GM12891 (cell line): ENCODE results near the gene DENND1A.

Experiments used
- POLR2A ChIP-seq: IDR thresholded peaks from 2 replicates; pipeline ENCODE4 v1.6.1; 2011; ENCODE audit warnings: low read depth, low read length, control low read depth
- POLR2AphosphoS5 ChIP-seq: IDR thresholded peaks from 2 replicates; pipeline ENCODE4 v1.6.1; 2011; ENCODE audit warnings: low read depth, low read length, control low read depth
- POU2F2 ChIP-seq: IDR thresholded peaks from 2 replicates; pipeline ENCODE4 v1.6.1; 2011; ENCODE audit warnings: low read depth, mild to moderate bottlenecking, control low read depth, low read length, moderate library complexity
- SPI1 ChIP-seq: IDR thresholded peaks from 2 replicates; pipeline ENCODE4 v1.6.1; 2011; ENCODE audit warnings: low read depth, low read length, control low read depth
- TAF1 ChIP-seq: IDR thresholded peaks from 2 replicates; pipeline ENCODE4 v1.6.1; 2011; ENCODE audit warnings: low read depth, low read length, control low read depth

GRCh38 chr9:123423311-123423640 lies 506.6 kb downstream of the DENND1A start:
- no peak for TF ChIP-seq POLR2A
- no peak for TF ChIP-seq TAF1
- TF ChIP-seq POLR2AphosphoS5 = no peak
- TF ChIP-seq SPI1 = no peak
- no peak for TF ChIP-seq POU2F2
